Measurements from ENCODE around the gene SORBS2. TPM values are rescaled to one million over a fixed set of nuclear protein-coding genes. Genes with fewer than 3 reads are reported as not detected.

SORBS2 gene
- total RNA-seq, 1 donor from 2014 or later = 94.2 TPM

GRCh38 chr4:185567381-185568376, 244.3 kb downstream of the SORBS2 start:
- DNase-seq (ENCODE audit: low spot score, unreplicated experiment) = no peak
- TF ChIP-seq, protein P1, sequence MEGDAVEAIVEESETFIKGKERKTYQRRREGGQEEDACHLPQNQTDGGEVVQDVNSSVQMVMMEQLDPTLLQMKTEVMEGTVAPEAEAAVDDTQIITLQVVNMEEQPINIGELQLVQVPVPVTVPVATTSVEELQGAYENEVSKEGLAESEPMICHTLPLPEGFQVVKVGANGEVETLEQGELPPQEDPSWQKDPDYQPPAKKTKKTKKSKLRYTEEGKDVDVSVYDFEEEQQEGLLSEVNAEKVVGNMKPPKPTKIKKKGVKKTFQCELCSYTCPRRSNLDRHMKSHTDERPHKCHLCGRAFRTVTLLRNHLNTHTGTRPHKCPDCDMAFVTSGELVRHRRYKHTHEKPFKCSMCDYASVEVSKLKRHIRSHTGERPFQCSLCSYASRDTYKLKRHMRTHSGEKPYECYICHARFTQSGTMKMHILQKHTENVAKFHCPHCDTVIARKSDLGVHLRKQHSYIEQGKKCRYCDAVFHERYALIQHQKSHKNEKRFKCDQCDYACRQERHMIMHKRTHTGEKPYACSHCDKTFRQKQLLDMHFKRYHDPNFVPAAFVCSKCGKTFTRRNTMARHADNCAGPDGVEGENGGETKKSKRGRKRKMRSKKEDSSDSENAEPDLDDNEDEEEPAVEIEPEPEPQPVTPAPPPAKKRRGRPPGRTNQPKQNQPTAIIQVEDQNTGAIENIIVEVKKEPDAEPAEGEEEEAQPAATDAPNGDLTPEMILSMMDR (IDR thresholded peaks at IDR 0.05; ENCODE audit: unreplicated experiment) = no peak
- Mint-ChIP-seq H3K4me3 (ENCODE audit: low read depth) (no peak overlapping the region), H3K27ac (peak overlapping the region; percentile 77), H3K36me3 (ENCODE audit: insufficient read depth) (no peaks in the 10 kb centered on the region), H3K9me3 (ENCODE audit: low read depth) (peaks cover 7% of the 10 kb centered on the region), H3K27me3 (no peaks in the 10 kb centered on the region), H3K4me1 (ENCODE audit: low read depth) (peaks cover 19% of the 10 kb centered on the region)

DNA sequence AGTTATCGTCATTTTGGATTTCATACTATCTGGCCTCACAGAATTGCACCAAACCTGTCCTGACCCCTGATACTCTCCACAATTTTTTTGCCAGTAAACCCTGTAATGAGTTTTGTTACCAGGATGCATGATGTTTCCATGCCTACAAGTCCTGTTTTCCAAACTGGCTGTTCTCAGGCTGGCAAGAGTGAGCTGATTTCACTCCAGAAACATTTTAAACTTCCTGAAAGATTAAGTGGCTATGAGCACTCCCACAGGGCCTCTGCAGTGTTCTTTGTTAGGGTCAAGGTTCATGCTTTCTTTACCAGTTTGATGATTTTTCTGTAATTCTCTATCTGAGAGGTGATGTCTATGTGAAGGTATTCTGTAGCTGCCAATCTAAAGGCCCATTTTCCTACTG, 245.0 kb downstream of the SORBS2 start:
- no peak overlapping the region for H3K4me3 Mint-ChIP-seq (ENCODE audit: low read depth)

DNA sequence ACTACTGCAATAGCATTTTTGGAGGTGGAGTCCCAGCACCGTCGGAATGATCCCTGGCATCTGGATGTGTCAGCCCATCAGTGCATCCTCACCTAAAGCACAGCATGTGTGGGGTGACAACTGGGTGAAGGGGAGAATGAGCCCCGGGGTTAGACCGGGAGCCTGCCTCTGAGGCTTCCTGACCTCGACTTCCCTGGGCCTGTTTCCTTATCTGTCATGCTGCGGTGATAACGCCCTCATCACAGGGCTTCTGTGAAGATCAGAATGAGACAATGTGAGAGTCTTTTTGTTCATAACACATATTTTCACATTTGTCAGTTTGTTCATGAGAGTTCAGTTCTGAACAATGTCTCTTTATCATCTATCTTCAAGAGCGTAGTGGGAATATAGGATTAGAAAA, 245.6 kb downstream of the SORBS2 start:
- Mint-ChIP-seq H3K9me3 (ENCODE audit: low read depth) (peaks cover 5% of the 10 kb centered on the region), H3K27me3 (no peaks in the 10 kb centered on the region), H3K27ac (no peak overlapping the region), H3K4me1 (ENCODE audit: low read depth) (peaks cover 19% of the 10 kb centered on the region), H3K36me3 (ENCODE audit: insufficient read depth) (no peaks in the 10 kb centered on the region), H3K4me3 (ENCODE audit: low read depth) (no peak overlapping the region)
- no peak for DNase-seq (ENCODE audit: low spot score, unreplicated experiment)
- TF ChIP-seq, protein P1 (IDR thresholded peaks at IDR 0.05; ENCODE audit: unreplicated experiment) = no peak

More for the DNA sequence above, 245.0 kb downstream of the SORBS2 start:
- Mint-ChIP-seq H3K36me3 (ENCODE audit: insufficient read depth) (no peaks in the 10 kb centered on the region), H3K4me1 (ENCODE audit: low read depth) (peaks cover 19% of the 10 kb centered on the region), H3K27ac (peak overlapping the region; percentile 36), H3K9me3 (ENCODE audit: low read depth) (peaks cover 7% of the 10 kb centered on the region), H3K27me3 (no peaks in the 10 kb centered on the region)
- no peak for DNase-seq (ENCODE audit: low spot score, unreplicated experiment)
- TF ChIP-seq, protein P1 (IDR thresholded peaks at IDR 0.05; ENCODE audit: unreplicated experiment) = no peak

DNA sequence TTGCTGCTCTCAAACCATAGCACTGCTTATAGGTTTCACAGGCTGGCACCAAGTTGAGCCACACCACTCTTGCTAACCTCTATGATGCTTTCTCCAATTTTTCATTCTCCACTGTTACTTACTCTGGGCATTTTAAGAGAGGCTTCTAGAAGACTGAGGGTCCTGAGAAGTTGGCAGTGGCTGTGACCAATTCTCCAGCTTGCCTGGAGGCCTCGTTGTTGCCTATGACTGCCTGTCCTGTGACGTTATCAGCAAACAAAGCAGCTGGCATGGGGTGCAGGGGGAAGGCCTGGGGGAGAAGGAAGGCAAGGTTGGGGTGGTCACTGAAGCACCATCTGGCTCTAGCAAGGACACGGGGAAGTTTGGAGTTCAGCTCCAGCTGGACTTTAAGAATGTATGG, 246.3 kb downstream of the SORBS2 start:
- Mint-ChIP-seq H3K27ac (no peak overlapping the region), H3K9me3 (ENCODE audit: low read depth) (peaks cover 5% of the 10 kb centered on the region), H3K36me3 (ENCODE audit: insufficient read depth) (no peaks in the 10 kb centered on the region), H3K27me3 (no peaks in the 10 kb centered on the region), H3K4me1 (ENCODE audit: low read depth) (peaks cover 17% of the 10 kb centered on the region), H3K4me3 (ENCODE audit: low read depth) (no peak overlapping the region)
- TF ChIP-seq, protein P1 (IDR thresholded peaks at IDR 0.05; ENCODE audit: unreplicated experiment) = no peak
- no peak for DNase-seq (ENCODE audit: low spot score, unreplicated experiment)

- Mint-ChIP-seq H3K27ac (no peak overlapping the region), H3K9me3 (ENCODE audit: low read depth) (peaks cover 5% of the 10 kb centered on the region), H3K4me1 (ENCODE audit: low read depth) (peaks cover 24% of the 10 kb centered on the region), H3K4me3 (ENCODE audit: low read depth) (no peak overlapping the region), H3K36me3 (ENCODE audit: insufficient read depth) (no peaks in the 10 kb centered on the region), H3K27me3 (no peaks in the 10 kb centered on the region)
- TF ChIP-seq, protein P1 (IDR thresholded peaks at IDR 0.05; ENCODE audit: unreplicated experiment) = no peak
- no peak for DNase-seq (ENCODE audit: low spot score, unreplicated experiment)
Measured at GRCh38 chr4:185564349-185564748, 247.6 kb downstream of the SORBS2 start.

All from progenitor cell of endocrine pancreas (in vitro differentiated cells).